ENCODE data around the gene UQCRQ.

Gene UQCRQ

GRCh38 chr5:132871459-132872284 lies 5.2 kb downstream of the UQCRQ start:
- DNase-seq, result no peak

GRCh38 chr5:132872788-132873118 lies 6.3 kb downstream of the UQCRQ start:
- DNase-seq, result no peak

- DNase-seq, result no peak
Measured at GRCh38 chr5:132873119-132873929, 6.9 kb downstream of the UQCRQ start, which contains the start of gene LEAP2. Gene LEAP2 (plus strand): TSS chr5:132873668. CDS start chr5:132873695, 27 bp downstream.

GRCh38 chr5:132873930-132874271 lies 7.5 kb downstream of the UQCRQ start:
- DNase-seq, result no peak

GRCh38 chr5:132876020-132876759 lies 9.7 kb downstream of the UQCRQ start:
- no peak for DNase-seq

- no peak for DNase-seq
Measured at GRCh38 chr5:132877466-132877865, 11.0 kb downstream of the UQCRQ start.

- no peak for DNase-seq
Measured at GRCh38 chr5:132877938-132878337, 11.5 kb downstream of the UQCRQ start.

GRCh38 chr5:132883261-132883834 lies 16.9 kb downstream of the UQCRQ start:
- DNase-seq, result peak; percentile 48

GRCh38 chr5:132884548-132884947 lies 18.1 kb downstream of the UQCRQ start:
- DNase-seq, result no peak

GRCh38 chr5:132886064-132886823 lies 19.8 kb downstream of the UQCRQ start:
- DNase-seq, result no peak

GRCh38 chr5:132887283-132887682 lies 20.8 kb downstream of the UQCRQ start:
- DNase-seq, result no peak

GRCh38 chr5:132889501-132889900 lies 23.1 kb downstream of the UQCRQ start:
- DNase-seq, result no peak

- DNase-seq, result no peak
Measured at GRCh38 chr5:132890817-132891216, 24.4 kb downstream of the UQCRQ start.

GRCh38 chr5:132895719-132896305 lies 29.4 kb downstream of the UQCRQ start:
- DNase-seq, result no peak

- no peak for DNase-seq
Measured at GRCh38 chr5:132896685-132897084, 30.2 kb downstream of the UQCRQ start.

- peak; percentile 24 for DNase-seq
Measured at GRCh38 chr5:132898094-132898493, 31.7 kb downstream of the UQCRQ start.

GRCh38 chr5:132901036-132901435 lies 34.6 kb downstream of the UQCRQ start:
- DNase-seq, result no peak

- no peak for DNase-seq
Measured at GRCh38 chr5:132901730-132902129, 35.3 kb downstream of the UQCRQ start.

GRCh38 chr5:132905938-132906337 lies 39.5 kb downstream of the UQCRQ start:
- no peak for DNase-seq

- no peak for DNase-seq
Measured at GRCh38 chr5:132907161-132907560, 40.7 kb downstream of the UQCRQ start.

- DNase-seq, result no peak
Measured at GRCh38 chr5:132909702-132910101, 43.3 kb downstream of the UQCRQ start.

GRCh38 chr5:132915681-132916080 lies 49.2 kb downstream of the UQCRQ start:
- DNase-seq, result no peak

Measured in activated CD4-positive, alpha-beta T cell treated with anti-CD3 and anti-CD28 coated beads, Interleukin-2, amount 50 U/mL, for 16 hours (primary cell).